ENCODE measurements around the gene LTB4R2.

LTB4R2 gene

GRCh38 chr14:24299255-24300191 is 10.4 kb upstream of the LTB4R2 start, which contains the start of the genes DHRS1 and NOP9:
Gene DHRS1, minus strand, starts transcription at chr14:24299780. Its CDS starts 674 bp downstream, at chr14:24299106.
Gene NOP9, plus strand, starts transcription at chr14:24299850. Its CDS starts 105 bp downstream, at chr14:24299955.
- TF ChIP-seq EZH2 (optimal IDR thresholded peaks at IDR 0.05; ENCODE audit: low read depth, low read length) (no peak), CTCF (IDR thresholded peaks at IDR 0.05; ENCODE audit: low read length) (no peak), EZH2phosphoT487 (IDR thresholded peaks at IDR 0.05; ENCODE audit: low read length) (no peak)
- Histone ChIP-seq H3K27me3 (replicated peaks; ENCODE audit: insufficient read depth, low read length) (no peaks in the 10 kb centered on the region), H3K4me2 (ENCODE audit: low read depth, low read length) (peak within 1 kb of the TSS; percentile 74), H3K4me1 (ENCODE audit: low read length) (0 out of 2 replicates have a peak, but pooled peaks cover 5% of the 10 kb centered on the region), H3K79me2 (ENCODE audit: low read length) (peaks cover 22% of the 10 kb centered on the region), H3F3A (ENCODE audit: insufficient read depth, low read length) (no peaks in the 10 kb centered on the region), H3K9ac (ENCODE audit: low read length) (peak within 1 kb of the TSS; percentile 75), H3K36me3 (replicated peaks; ENCODE audit: insufficient read depth, low read length) (no peaks in the 10 kb centered on the region), H3K9me3 (replicated peaks; ENCODE audit: insufficient read depth, low read length) (no peaks in the 10 kb centered on the region), H3K9me2 (replicated peaks; ENCODE audit: insufficient read depth, low read length) (no peaks in the 10 kb centered on the region), H3K27ac (ENCODE audit: low read length) (peak within 1 kb of the TSS; percentile 60; the same call in 1 of the 2 replicates), H4K20me1 (ENCODE audit: insufficient read depth, low read length) (no peaks in the 10 kb centered on the region), H2AFZ (ENCODE audit: low read length) (peak within 1 kb of the TSS; percentile 82), H3K4me3 (ENCODE audit: low read length) (peak within 1 kb of the TSS; percentile 82)
- peak; percentile 73 for DNase-seq

GRCh38 chr14:24300326-24300980 is 9.5 kb upstream of the LTB4R2 start:
- Histone ChIP-seq H3F3A (ENCODE audit: insufficient read depth, low read length) (no peaks in the 10 kb centered on the region), H2AFZ (ENCODE audit: low read length) (no peak overlapping the region), H3K27me3 (replicated peaks; ENCODE audit: insufficient read depth, low read length) (no peaks in the 10 kb centered on the region), H3K27ac (ENCODE audit: low read length) (0 out of 2 replicates have a peak overlapping the region, but pooled peaks have one; percentile 34), H3K4me2 (ENCODE audit: low read depth, low read length) (peak overlapping the region; percentile 74), H4K20me1 (ENCODE audit: insufficient read depth, low read length) (no peaks in the 10 kb centered on the region), H3K4me1 (ENCODE audit: low read length) (0 out of 2 replicates have a peak, but pooled peaks cover 5% of the 10 kb centered on the region), H3K4me3 (ENCODE audit: low read length) (peak overlapping the region; percentile 82), H3K79me2 (ENCODE audit: low read length) (peaks cover 22% of the 10 kb centered on the region), H3K9ac (ENCODE audit: low read length) (peak overlapping the region; percentile 75), H3K36me3 (replicated peaks; ENCODE audit: insufficient read depth, low read length) (no peaks in the 10 kb centered on the region), H3K9me2 (replicated peaks; ENCODE audit: insufficient read depth, low read length) (no peaks in the 10 kb centered on the region), H3K9me3 (replicated peaks; ENCODE audit: insufficient read depth, low read length) (no peaks in the 10 kb centered on the region)
- TF ChIP-seq CTCF (IDR thresholded peaks at IDR 0.05; ENCODE audit: low read length), result no peak
- TF ChIP-seq EZH2phosphoT487 (IDR thresholded peaks at IDR 0.05; ENCODE audit: low read length), result no peak
- TF ChIP-seq EZH2 (optimal IDR thresholded peaks at IDR 0.05; ENCODE audit: low read depth, low read length), result no peak
- DNase-seq, result no peak

- no peak overlapping the region for H3K9ac ChIP-seq (ENCODE audit: low read length)
- H3K9me3 ChIP-seq (replicated peaks; ENCODE audit: insufficient read depth, low read length), result no peaks in the 10 kb centered on the region
- no peak for TF ChIP-seq EZH2 (optimal IDR thresholded peaks at IDR 0.05; ENCODE audit: low read depth, low read length)
- H4K20me1 ChIP-seq (ENCODE audit: insufficient read depth, low read length), result no peaks in the 10 kb centered on the region
- DNase-seq, result no peak
- 0 out of 2 replicates have a peak, but pooled peaks cover 5% of the 10 kb centered on the region for H3K4me1 ChIP-seq (ENCODE audit: low read length)
- H3K79me2 ChIP-seq (ENCODE audit: low read length), result peaks cover 24% of the 10 kb centered on the region
- H2AFZ ChIP-seq (ENCODE audit: low read length), result no peak overlapping the region
- H3K27ac ChIP-seq (ENCODE audit: low read length), result no peak overlapping the region
- no peaks in the 10 kb centered on the region for H3K27me3 ChIP-seq (replicated peaks; ENCODE audit: insufficient read depth, low read length)
- H3K4me3 ChIP-seq (ENCODE audit: low read length), result no peak overlapping the region
- no peak overlapping the region for H3K4me2 ChIP-seq (ENCODE audit: low read depth, low read length)
- H3K9me2 ChIP-seq (replicated peaks; ENCODE audit: insufficient read depth, low read length), result no peaks in the 10 kb centered on the region
- H3K36me3 ChIP-seq (replicated peaks; ENCODE audit: insufficient read depth, low read length), result no peaks in the 10 kb centered on the region
- no peaks in the 10 kb centered on the region for H3F3A ChIP-seq (ENCODE audit: insufficient read depth, low read length)
Measured at GRCh38 chr14:24304019-24304387, 5.9 kb upstream of the LTB4R2 start.

Measured in MM.1S (cell line).